Parietal lobe (tissue), 1 donor: ENCODE results near the gene TNFSF11. TPM values are rescaled to one million over a fixed set of nuclear protein-coding genes. Genes with fewer than 3 reads are reported as not detected.

Experiments
- total RNA-seq: library from RNA; depleted of rRNA; stranded (reverse); fragments of >200 nt; gene quantifications from one replicate; pipeline ENCODE4 v1.2.3, GENCODE V29; 2014

The TNFSF11 gene
- not detected for total RNA-seq

GRCh38 chr13:42574011-42574410, at the start of gene TNFSF11:
TSS of gene TNFSF11 (plus strand) at chr13:42574152. CDS start at chr13:42574304, 152 bp downstream.

Other genes starting within 250 kb of the TNFSF11 start
- 0.94 TPM for gene FAM216B, start 207.4 kb downstream of the TNFSF11 start, total RNA-seq